Stimulated activated CD8-positive, alpha-beta memory T cell treated with anti-CD3 and anti-CD28 coated beads, Interleukin-15, amount 100 ng/mL, for 4 hours (primary cell): ENCODE measurements around the gene ZNF76.
A peak's percentile ranks its signal among the peaks of the same experiment; 100 is the strongest.

ENCODE experiments used
- DNase-seq, 2 donors: peaks; one replicate each; pipeline ENCODE4 v3.0.0-alpha.2; 2020; ENCODE audit warnings: low read depth in 2 of 2

Gene ZNF76

GRCh38 chr6:35237476-35237875 is 22.1 kb upstream of the ZNF76 start:
- DNase-seq: no peak

DNA sequence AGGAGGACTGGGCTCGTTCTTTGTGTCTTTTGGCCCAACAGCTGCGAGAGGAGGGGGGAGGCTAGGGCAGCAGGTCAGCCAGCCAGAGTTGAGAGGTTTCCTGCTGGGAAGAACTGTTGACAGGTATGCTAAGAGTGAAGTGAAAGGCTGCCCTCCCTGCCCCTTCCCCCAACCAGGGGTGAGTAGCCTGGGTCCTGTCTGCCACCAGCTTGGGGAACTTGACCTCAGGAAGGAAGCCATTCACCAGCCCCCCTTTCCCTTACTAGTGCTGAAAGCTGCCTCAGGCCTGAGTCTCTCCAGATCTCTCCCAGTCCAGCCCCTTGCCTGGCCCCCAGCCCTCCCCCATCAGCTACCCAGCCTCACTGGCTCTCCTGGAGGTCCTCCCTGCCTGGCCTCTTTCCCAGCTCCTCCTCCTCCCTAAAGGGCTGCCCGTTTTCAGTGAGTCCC is 20.7 kb upstream of the ZNF76 start:
- no peak for DNase-seq

- no peak for DNase-seq
These were observed 20.0 kb upstream of the ZNF76 start for GRCh38 chr6:35239581-35239980.

DNA sequence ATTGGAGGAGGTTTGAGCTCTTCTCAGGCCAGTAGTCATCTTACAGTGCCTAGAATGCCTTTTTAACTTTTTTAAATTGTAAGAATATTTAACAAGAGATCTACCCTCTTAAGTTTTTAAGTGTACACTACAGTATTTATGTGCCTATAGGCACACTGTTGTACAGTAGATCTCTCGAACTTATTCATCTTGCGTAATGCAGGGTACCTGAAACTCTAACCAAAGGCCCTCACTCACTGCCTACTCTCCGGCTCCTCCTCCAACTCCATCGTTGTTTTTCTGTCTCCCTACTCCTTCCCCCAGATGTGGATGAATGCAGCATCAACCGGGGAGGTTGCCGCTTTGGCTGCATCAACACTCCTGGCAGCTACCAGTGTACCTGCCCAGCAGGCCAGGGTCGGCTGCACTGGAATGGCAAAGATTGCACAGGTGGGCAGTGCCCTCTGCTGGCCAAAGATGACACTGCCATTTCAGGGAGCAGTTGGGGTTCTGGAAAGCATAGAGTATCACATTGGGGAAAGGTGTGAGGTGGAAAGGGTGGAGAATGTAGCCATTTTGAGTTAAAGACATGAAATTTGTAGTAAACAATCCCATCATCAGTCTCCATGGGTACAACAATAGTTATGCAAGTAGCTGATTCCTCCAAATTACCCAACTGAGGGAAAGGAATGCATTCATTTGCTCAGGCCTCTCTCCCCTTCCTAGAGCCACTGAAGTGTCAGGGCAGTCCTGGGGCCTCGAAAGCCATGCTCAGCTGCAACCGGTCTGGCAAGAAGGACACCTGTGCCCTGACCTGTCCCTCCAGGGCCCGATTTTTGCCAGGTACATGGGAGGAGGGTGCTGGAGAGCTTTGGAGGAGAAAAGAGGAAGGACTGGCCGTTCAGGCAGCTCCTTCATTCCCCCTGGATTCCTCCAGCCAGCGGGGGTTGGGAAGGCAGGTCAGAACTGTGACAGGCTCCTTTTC is 18.4 kb upstream of the ZNF76 start:
- peak; percentile 23 to 36 for DNase-seq

- no peak for DNase-seq
These were observed 17.0 kb upstream of the ZNF76 start for GRCh38 chr6:35242486-35242885.

- DNase-seq: no peak
These were observed 16.6 kb upstream of the ZNF76 start for GRCh38 chr6:35242906-35243305.

DNA sequence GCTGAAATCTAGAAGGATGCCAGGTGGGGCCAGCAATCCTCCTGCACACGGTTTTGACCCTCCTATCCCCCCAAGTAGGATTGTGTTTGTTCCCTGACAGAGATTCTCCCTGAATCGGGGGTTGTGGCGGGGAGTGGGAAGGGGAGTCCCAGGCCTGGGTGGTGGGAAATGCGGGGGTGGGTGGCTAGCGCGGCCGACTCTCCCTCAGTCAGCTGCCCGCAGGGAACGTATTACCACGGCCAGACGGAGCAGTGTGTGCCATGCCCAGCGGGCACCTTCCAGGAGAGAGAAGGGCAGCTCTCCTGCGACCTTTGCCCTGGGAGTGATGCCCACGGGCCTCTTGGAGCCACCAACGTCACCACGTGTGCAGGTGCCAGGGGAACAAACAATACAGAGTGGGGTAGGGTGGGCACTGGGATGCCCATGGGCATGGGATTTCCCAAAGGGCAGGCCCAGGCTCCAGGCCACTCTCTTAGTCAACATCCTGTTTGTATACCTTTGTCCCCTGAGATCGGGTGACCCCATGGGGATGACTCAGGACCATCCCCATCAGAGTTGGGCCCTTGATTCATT is 16.1 kb upstream of the ZNF76 start:
- DNase-seq: no peak

GRCh38 chr6:35244551-35244950 is 15.0 kb upstream of the ZNF76 start:
- no peak for DNase-seq

DNA sequence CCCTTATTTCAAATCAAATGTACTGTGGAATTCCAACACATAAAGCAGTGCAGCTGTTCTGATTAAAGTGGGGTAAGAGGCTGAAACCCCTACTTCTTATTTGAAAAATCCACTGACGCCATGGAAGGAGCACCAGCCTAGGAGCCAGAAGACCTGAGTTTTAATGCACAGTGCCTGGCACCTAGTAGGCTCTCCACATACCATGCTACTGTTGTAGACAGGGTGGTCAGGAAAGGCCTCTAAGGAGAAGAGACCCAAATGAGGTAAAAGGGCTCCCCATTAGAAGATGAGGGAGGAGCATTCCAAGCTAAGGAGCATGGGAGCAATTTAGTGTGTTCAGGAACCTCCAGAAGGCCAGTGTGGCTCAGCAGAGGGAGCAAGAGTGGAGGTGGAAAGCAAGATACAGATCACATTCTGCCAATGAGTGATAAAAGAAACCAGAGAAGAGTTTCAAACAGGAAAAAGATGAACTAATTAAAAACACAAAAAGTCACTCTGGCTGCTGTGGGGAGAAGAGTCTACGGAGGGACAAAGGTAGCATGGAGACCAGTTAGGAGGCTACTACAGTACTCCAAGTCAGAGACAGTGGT is 11.8 kb upstream of the ZNF76 start:
- DNase-seq: no peak

DNA sequence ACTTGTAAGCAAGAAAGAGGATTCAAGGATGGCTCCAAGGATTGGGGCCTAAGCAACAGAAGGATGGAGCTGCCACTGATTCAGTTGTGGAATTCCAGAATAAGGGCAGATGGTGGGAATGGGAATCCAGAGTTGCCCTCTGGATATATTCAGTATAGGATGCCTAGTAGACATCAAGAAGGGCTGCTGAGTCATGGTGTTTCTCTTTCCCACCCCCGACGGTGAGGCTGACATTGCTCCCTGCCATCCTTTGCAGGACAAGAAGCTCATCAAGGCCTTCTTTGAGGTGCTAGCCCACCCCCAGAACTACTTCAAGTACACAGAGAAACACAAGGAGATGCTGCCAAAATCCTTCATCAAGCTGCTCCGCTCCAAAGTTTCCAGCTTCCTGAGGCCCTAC is 11.2 kb upstream of the ZNF76 start:
- no peak for DNase-seq

DNA sequence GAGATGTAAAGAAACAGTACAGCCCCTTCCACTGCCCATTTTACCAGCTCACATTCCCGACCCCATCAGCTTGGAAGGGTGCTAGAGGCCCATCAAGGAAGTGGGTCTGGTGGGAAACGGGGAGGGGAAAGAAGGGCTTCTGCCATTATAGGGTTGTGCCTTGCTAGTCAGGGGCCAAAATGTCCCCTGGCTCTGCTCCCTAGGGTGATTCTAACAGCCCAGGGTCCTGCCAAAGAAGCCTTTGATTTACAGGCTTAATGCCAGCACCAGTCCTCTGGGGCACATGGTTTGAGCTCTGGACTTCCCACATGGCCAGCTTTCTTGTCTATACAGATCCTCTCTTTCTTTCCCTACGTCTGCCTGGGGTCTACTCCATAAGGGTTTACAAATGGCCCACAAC is 10.6 kb upstream of the ZNF76 start:
- DNase-seq: no peak

- DNase-seq: no peak
These were observed 7.6 kb upstream of the ZNF76 start for GRCh38 chr6:35251949-35252348.

- DNase-seq: no peak
These were observed 6.3 kb upstream of the ZNF76 start for GRCh38 chr6:35253249-35253648.

DNA sequence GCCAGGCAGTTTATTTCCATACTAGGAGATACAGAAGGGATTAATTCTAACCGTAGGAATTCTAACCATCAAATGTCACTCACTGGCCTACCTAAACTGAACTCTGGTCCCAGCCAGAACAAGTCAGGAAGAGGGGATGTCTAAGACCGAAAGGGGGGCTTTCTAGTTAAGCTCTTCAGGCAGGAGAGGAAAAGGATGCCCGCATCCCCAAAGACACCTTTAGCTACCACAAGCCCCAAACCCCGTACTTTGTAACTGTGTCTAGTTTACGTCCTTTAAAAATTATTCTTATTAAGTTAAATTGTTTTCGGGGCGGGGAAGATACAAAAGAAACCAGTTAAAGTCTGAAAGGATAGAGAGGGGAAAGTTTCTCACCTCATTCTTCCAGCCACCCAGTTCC is 1.2 kb upstream of the ZNF76 start:
- DNase-seq: no peak

DNA sequence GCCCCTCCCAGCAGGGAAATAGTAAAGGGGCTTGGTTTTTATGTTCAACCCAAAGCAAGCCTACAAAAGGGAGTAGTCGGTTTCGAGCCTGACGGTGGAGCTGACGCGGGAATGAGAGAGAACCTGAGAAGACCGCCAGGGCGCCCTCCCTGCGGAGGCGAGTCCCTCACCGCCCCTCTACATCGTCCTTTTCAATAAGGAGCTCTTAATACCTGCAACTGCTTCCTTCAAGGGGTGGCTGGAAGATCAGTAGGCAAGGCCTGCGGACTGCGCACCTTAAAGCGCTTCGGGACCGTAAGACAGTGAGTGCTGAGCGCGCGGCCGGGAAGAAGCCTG is 709 bp upstream of the ZNF76 start:
- peak in 1 of 2 donors; percentile 1 for DNase-seq

GRCh38 chr6:35259948-35260590 is 534 bp downstream of the ZNF76 start:
- peak; percentile 57 to 71 for DNase-seq

GRCh38 chr6:35260591-35261570 is 1.3 kb downstream of the ZNF76 start:
- DNase-seq: no peak

DNA sequence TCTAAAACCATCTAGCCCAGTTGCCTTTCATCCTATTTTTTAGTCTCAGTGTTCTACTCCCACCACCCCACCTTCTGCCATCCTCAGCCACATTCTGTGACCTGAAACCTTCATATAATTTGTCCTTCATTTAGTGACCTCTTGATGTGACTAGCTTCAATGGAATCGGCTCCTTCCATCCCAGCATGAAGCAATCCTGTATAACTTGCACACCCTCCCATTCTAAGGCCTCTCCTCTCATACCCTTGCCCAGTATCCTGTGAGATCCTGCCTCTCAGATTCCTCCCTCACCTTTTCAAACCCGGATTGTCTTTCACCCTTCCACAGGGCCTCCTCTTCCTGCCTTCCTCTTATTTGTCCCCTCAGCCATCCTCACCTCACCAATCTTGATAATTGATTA is 3.1 kb downstream of the ZNF76 start:
- no peak for DNase-seq

DNA sequence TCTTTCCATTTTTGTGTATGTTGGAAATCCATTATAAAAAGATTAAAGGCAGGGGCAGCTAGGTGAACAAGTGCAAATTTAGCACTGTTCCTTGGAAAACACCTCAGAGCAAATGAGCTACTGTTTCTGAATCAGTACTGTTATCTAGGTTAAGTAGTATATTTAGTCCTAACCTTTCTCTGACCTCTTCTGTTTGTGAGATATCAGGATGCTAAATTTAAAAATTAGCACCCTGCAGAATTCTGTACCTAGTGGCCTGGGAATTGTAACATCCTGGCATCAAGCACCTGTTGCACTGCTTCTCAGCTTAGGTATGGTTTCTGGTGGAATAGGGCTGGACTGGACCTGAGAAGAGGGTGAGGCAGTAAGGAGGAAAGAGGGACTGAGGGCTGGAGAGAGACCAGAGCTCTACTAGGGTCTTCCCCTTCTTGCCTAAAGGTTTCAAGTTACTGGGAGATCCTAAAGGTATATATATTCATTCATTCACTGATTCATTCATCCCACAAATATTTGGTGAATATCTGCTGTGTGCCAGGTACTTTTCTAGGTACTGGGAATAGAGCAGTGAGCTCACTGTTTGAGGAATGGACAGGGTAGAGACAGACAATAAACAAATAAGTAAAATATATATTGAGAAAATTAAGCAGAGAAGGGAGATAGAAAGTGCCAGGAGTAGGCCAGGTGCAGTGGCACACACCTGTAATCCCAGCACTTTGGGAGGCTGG is 5.2 kb downstream of the ZNF76 start:
- DNase-seq: no peak

DNA sequence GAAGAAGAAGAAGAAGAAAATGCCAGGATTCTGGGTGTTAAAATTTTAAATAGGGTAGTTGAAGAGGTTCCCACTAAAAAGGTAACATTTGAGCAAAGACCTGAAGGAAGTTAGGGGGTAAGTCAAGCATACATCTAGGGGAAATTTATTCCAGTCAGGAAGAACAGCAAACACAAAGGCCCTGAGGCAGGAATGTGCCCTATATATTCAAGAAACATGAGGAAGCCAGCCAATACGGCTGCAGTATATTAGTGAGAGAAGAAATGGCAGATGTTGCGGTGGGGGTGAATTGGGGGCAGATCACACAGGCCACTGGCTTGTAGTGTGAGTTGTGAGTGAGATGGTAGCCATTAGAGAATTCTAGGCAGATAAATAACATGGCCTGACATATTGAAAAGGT is 6.0 kb downstream of the ZNF76 start:
- DNase-seq: no peak

GRCh38 chr6:35267446-35267845 is 7.9 kb downstream of the ZNF76 start:
- no peak for DNase-seq
